Measurements from ENCODE around the gene TRIM45. TPM values are rescaled to one million over a fixed set of nuclear protein-coding genes. Genes with fewer than 3 reads are reported as not detected.

TRIM45 gene
- total RNA-seq, 4 donors from 2014 or later, result 1.8 to 28.9 (median 4.4) TPM

DNA sequence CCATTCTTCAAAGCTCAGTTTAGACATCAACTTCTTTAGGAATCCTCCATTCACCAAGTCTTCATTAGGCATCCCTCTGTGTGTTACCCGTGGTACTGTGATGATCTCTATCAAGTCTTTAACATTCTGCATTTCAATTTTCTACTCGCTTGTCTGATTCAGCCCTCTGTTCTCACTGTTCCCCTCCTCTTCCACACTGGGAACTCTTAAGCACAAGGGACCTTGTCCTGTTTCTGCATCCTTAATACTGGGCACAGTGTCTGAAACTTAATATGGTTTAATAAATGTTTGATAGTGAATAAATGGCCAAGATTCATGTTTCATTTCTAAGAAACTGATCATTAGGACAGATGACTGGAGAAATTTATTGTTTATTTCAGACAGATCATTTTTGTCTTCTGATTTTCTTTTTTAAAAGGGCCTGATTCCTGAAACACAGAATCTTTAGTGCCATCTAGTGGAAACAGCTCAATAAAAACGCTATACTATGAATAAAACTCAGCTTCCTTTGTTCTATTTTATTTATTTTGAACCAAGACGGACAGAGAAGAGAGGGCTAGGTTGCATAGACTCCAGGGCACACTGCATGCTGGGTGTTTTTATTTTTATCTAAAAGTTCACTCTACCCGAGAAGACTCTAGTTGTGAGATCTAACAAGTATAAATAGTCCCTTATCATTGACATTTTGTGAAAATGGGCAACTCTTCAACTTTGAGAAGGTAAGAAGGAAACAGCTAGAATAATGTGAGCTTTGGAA lies 7.0 kb upstream of the TRIM45 start:
- Histone ChIP-seq H3K27ac (no peak overlapping the region), H3K9me3 (no peaks in the 10 kb centered on the region), H3K27me3 (no peaks in the 10 kb centered on the region), H3K4me1 (no peaks in the 10 kb centered on the region), H3K36me3 (no peaks in the 10 kb centered on the region), H3K4me3 (no peak overlapping the region)
- DNase-seq, result no peak
- TF ChIP-seq, protein P1, sequence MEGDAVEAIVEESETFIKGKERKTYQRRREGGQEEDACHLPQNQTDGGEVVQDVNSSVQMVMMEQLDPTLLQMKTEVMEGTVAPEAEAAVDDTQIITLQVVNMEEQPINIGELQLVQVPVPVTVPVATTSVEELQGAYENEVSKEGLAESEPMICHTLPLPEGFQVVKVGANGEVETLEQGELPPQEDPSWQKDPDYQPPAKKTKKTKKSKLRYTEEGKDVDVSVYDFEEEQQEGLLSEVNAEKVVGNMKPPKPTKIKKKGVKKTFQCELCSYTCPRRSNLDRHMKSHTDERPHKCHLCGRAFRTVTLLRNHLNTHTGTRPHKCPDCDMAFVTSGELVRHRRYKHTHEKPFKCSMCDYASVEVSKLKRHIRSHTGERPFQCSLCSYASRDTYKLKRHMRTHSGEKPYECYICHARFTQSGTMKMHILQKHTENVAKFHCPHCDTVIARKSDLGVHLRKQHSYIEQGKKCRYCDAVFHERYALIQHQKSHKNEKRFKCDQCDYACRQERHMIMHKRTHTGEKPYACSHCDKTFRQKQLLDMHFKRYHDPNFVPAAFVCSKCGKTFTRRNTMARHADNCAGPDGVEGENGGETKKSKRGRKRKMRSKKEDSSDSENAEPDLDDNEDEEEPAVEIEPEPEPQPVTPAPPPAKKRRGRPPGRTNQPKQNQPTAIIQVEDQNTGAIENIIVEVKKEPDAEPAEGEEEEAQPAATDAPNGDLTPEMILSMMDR (IDR thresholded peaks at IDR 0.05), result peak in 5 of 6 experiments; percentile 15 to 62 (median 49)
- TF ChIP-seq POLR2A (IDR thresholded peaks at IDR 0.05), result no peak

DNA sequence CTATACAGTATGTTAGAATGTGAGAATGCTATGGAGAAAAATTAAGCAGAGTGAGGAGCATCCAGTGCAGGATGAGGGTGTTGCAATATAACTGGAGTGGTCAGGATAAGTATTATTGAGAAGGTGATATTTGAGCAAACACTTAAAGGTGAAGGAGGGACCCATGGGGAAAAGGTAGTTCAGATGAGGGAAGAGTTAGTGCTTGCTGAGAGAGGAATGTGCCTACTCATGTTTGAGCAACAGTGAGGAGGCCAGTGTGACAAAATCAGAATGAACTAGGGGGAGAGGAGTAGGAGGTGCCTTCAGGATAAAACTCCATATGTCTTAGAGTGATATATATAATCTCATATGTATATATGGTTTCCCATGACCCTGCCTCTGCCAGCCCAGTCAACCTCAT lies 6.2 kb upstream of the TRIM45 start:
- H3K27me3 ChIP-seq, result no peaks in the 10 kb centered on the region
- TF ChIP-seq, protein P1 (IDR thresholded peaks at IDR 0.05), result no peak
- no peak for TF ChIP-seq POLR2A (IDR thresholded peaks at IDR 0.05)
- H3K9me3 ChIP-seq, result no peaks in the 10 kb centered on the region
- H3K4me3 ChIP-seq, result no peak overlapping the region
- DNase-seq, result no peak
- H3K36me3 ChIP-seq, result no peaks in the 10 kb centered on the region
- H3K4me1 ChIP-seq, result no peaks in the 10 kb centered on the region
- H3K27ac ChIP-seq, result no peak overlapping the region

DNA sequence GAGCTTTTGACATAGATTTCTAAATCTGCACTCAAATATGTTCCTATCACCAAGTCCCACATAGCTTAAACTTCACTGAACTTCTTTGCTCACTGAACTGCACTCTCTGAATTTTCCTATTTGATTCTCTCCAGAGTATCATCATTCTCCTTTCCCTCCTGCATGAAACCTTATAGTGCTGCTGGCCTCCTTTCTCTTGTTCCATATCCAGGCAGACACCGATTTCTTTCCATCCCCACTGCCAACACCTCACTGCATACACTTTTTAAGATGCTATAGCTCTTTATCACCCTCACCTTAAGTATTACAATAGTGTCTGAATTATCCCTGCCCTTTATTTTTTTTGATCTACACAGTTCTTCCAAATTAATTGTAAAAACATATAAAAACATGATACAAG lies 3.1 kb upstream of the TRIM45 start:
- TF ChIP-seq, protein P1 (IDR thresholded peaks at IDR 0.05), result no peak
- Histone ChIP-seq H3K4me1 (peaks cover 0 to 15% (median 2%) of the 10 kb centered on the region in 4 donors), H3K27ac (no peak overlapping the region), H3K9me3 (no peaks in the 10 kb centered on the region), H3K36me3 (no peaks in the 10 kb centered on the region), H3K27me3 (no peaks in the 10 kb centered on the region), H3K4me3 (no peak overlapping the region)
- no peak for DNase-seq

DNA sequence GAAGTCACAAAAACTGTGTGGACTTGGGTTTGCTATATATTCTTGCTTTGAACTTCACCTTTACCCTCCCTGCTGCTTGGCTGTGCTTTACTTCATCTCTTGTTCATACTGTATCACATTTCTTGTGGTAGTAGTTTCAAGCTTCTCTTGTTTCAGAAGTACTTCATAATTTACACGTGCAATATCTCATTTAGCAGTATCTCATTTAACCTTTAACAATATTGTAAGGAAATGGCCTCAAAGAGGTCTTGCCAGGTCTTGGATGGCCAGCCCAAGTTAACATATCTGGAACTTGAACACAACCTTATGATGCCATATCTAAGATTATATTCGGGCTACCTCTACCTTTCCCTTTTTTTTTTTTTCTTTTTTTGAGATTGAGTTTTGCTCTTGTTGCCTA lies 1.7 kb upstream of the TRIM45 start:
- Histone ChIP-seq H3K27ac (no peak overlapping the region), H3K36me3 (no peaks in the 10 kb centered on the region)
- no peak for DNase-seq

DNA sequence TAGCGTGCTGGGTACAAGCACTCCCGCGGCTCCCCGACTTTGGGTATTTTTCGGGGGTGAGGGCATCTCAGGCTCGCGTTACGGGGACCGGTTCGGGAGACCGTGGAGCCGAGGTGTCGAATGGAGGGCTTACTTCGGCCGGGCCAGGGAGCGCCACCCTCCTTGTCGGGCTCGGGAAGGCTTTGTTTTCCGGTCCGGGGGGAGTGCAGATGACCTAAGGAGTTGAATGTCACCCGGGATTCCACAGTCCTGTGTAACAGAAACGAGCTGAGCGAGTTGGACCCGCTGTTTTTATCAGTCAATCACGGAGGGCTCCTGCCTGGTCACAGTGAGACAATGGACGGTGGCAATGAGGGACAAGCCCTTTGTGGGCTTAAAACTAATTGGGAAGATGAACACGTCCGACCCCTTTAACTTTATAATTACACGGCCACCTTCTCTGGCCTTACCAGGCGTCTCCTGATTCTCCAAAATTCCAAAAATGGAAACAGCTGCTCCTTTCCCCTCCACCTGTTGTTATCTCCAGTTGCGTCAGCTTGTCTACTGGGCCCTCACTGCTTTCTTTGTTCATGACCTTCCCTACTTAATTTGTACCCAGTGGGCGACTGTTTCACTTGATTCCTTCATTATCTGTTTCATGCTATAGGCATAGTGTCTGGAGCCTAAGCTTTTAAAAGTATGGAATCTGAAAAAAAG lies 929 bp upstream of the TRIM45 start:
- Histone ChIP-seq H3K27me3 (no peaks in the 10 kb centered on the region), H3K27ac (peak overlapping the region in 2 of 4 donors; percentile 83 to 85), H3K4me1 (peaks cover 0 to 15% (median 2%) of the 10 kb centered on the region in 4 donors), H3K9me3 (no peaks in the 10 kb centered on the region), H3K36me3 (no peaks in the 10 kb centered on the region), H3K4me3 (peak overlapping the region; percentile 60 to 82 (median 71))
- DNase-seq, result no peak
- TF ChIP-seq, protein P1 (IDR thresholded peaks at IDR 0.05), result no peak
- TF ChIP-seq POLR2A (IDR thresholded peaks at IDR 0.05), result no peak

More for the DNA sequence above, 1.7 kb upstream of the TRIM45 start:
- TF ChIP-seq POLR2A (IDR thresholded peaks at IDR 0.05), result no peak
- TF ChIP-seq, protein P1 (IDR thresholded peaks at IDR 0.05), result no peak
- H3K4me3 ChIP-seq, result no peak overlapping the region
- H3K9me3 ChIP-seq, result no peaks in the 10 kb centered on the region
- H3K27me3 ChIP-seq, result no peaks in the 10 kb centered on the region
- peaks cover 0 to 15% (median 2%) of the 10 kb centered on the region in 4 donors for H3K4me1 ChIP-seq
